Stimulated activated CD8-positive, alpha-beta memory T cell treated with anti-CD3 and anti-CD28 coated beads, Interleukin-15, amount 100 ng/mL, for 48 hours (primary cell): Measurements from ENCODE around the gene HTR6.
"Not testable (repeated sequence)": the region's sequence is repeated elsewhere in the genome, so short reads cannot be mapped to it uniquely, and the experiment has no call there.

Experiments used
- DNase-seq, 2 donors: peaks; one replicate each; pipeline ENCODE4 v3.0.0-alpha.2; 2020; ENCODE audit warnings: low read depth in 2 of 2

The HTR6 gene

DNA sequence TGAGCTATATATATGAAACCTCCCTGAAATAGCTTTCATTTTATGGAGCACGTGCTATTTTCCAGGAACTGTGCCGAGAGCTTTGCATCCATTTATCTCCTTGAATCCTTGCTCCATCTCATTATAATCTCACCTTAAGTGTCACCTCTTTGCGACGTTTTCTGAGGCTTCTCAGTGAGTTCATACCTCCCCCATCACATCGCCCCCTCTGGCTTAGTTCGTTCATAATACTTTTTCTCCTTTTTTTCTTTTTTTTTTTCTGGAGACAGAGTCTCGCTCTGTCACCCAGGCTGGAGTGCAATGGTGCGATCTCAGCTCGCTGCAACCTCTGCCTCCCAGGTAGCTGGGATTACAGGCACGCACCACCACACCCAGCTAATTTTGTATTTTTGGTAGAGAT lies 25.4 kb upstream of the HTR6 start:
- not testable (repeated sequence) for DNase-seq

- DNase-seq, result no peak
Observed at GRCh38 chr1:19639999-19640362, 24.7 kb upstream of the HTR6 start.

GRCh38 chr1:19640363-19641316 lies 24.0 kb upstream of the HTR6 start:
- DNase-seq, result no peak

DNA sequence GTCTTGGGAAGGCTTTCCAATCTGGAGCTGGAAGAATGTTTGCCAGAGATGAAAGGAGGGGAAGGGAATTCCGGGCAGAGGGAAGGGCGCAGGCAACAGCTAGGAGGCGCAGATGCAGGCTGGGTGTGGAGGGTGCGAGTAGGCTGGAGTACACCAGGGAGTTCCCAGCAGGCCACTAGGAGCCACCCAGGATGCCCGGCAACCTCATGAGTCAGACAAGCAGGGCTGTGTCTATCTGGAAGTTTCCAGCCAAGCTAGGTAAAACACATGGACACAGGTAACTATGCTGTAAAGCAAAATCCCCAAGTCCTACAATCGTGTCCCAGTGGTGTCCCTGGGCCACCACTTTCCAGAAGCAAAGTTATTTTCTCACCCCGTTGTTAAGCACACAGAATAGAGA lies 21.6 kb upstream of the HTR6 start:
- DNase-seq, result no peak

- DNase-seq, result peak; percentile 62 to 65
Observed at GRCh38 chr1:19643602-19644394, 20.9 kb upstream of the HTR6 start, which contains the start of gene NBL1. TSS of gene NBL1 (plus strand) at chr1:19644311. CDS start at chr1:19655031, 10,720 bp downstream.

- DNase-seq, result no peak
Observed at GRCh38 chr1:19644395-19644680, 20.3 kb upstream of the HTR6 start.

GRCh38 chr1:19644681-19645410 lies 19.8 kb upstream of the HTR6 start:
- peak in 1 of 2 donors; percentile 46 for DNase-seq

DNA sequence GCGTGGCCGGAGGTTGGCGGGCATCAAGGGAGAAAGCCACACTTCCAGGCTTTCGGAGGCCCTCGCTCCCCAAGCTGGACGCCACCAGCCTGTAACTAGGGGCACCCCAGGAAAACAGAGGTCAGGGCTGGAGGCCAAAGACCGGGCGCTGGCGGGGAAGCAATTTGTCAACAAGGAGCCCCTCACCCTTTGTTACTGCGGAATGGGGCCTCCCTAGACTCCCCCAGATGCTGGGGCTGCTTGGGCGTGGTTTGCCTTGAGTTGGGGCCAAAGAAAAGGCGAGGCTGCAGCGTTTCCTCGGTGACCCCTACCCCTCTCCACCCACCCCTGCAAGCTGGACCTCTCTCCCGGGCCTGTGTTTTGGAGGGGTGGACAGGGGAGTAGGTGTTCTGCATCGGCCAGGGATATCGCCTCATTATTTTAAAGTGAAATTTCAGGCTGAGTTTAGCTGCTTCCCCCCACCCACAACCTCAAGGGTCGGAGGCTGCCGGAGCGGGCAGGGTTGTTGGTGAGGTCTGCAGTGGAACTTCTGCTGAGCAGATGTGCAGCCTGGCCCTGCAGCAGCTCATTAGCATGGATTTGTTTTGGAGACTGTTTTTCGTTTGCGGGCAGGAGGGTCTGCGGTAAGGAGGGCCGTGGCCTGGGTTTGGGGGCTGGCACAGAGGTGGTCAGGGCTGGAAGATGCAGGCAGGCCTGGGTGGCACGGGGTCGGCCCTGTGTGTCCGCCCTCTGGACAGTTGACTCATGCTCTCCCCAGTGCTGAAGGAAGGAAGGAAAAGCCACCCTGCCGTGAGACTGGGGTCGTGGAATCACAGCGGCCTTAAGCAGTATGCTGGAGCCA lies 19.0 kb upstream of the HTR6 start:
- no peak for DNase-seq

DNA sequence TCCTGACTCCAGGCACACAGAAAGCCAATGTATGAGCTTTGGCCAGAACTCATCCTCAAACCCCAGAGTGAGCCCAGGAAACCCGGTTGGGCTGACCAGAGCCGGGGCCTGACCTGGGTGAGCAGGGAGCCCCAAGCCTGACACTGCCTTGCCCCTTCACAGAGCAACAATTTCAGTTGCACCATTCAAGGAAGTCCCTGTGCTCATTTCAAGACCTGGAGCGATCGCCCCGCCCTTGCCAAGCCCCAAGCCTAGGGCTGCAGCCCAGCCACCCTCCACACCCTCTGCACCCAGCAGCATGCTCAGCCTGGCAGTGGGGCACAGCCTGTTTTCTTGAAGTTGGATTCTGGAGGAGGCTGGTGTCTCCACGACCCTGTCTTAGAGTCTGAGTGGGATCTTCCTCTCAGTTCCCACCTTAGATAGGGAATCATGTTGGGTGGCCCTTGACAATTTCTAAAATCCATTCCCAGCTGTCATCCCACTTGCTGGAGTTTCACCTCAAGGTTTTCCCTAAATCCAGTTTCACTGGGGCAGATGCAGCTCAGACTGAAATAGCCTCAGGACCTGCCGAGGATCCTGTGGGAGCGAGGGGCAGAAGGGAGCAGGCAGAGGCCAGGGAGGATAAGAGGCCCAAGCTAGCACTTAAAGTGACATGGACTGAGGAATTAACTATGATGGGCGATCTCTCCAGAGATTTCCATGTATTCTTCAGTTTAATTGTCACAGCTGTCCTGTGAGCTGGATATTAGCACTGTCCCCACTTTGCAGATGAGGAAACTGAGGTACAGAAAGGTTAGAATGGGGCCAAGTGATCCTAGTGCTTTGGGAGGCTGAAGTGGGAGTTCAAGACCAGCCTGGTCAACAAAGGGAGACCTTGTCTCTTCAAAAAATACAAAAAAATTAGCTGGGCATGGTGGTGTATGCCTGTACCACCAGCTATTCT lies 18.0 kb upstream of the HTR6 start:
- DNase-seq, result no peak

GRCh38 chr1:19647643-19648042 lies 17.0 kb upstream of the HTR6 start:
- DNase-seq, result no peak

GRCh38 chr1:19648239-19648638 lies 16.4 kb upstream of the HTR6 start:
- no peak for DNase-seq

DNA sequence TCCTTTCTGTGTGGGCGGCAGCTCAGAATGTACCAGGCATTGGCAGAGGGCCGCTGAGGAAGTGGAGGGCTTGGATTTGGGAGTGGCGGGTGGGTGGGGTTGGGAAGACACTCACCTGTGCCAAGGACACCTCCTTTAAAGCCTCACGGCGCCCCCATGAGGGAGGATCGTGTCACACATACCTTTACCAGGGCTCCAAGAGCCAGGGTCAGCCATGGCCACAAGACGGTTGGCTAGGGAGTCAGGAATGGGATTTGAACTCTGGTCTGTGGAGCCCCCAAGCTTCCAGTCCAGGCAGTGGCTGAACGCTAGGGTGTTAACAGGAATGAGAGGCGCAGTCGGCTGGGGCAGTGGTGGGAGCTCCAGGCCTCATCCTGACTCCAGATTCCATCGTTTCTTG lies 16.0 kb upstream of the HTR6 start:
- no peak for DNase-seq

DNA sequence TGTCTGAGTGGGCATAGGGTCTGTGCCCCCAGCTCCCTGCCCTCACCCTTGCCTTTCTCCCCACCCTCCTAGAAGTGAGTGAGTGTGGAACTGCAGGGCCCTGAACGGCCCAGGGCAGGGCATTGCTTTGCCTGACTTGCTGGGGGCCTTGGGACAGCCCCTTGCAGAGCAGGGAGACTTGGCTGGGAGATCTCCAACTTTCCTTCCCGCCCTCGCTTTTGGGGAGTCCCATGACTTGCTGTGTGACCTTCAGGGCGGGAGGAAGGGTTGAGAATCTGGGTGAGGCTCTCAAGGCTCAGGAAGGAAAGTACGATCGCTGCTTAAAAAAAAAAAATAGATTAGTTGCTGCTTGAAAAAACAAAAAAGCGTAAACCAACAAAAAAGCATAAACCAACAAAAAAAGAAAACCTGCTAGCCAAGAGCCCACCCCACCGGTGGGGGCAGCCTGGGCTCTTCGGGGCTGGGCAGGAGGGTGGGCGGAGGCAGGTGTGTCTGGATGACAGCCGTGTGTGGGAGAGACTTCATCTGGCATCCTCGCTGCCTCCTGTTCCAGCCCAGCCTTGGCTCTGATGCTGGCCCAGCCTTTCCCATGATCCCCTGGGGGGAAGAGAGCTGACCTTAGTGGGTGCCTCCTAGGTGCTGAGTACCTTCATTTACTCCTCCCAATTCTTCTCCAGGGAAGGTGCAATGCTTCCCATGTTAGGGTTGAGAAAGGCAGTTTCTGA lies 14.1 kb upstream of the HTR6 start:
- no peak for DNase-seq

DNA sequence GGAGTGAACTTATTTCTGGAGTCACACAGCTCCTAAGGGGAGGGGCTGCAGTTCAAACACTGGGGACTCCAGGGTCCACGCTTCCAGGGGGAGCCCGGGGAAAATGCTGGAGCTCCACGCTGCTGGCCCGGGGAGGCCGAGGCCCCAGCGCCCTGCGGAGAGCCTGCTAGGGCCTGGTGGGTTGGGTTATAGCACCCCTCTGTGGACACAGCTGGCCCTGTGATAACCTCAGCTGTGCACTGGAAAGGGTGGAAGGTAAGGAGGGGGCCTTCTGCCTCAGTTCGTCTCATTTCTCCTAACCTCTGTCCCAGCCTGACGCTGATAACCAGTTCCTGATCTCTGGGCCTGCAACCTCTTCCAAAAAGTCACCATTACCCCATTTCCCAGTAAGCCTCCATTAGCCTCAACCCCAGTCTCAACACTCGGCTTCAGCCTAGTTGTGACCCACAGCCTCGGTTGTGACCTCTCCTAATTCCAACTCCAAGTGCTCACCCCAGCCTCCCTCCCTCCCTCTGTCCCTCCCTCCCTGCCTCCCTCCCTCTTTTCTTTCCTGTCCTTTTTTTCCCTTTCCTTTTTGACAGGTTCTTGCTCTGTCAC lies 13.4 kb upstream of the HTR6 start:
- no peak for DNase-seq

DNA sequence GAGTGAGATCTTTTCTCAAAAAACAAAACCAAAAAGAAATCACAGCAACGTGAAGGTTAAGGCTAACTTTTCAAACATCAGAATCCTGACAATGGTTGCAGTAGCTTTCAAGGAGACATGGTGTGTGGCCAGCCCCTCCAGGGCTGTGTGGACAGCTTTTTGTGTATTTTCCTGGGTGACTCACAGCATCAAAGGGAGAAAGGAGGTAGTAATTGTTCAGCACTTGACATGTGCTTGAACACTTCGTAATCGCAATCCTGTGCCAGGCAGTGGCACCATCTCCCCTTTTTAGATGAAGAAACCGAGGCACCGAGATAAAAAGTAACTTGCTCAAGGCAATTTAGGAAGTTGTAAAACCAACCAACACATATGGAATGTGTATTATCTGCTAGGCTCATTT lies 10.3 kb upstream of the HTR6 start:
- no peak for DNase-seq

- no peak for DNase-seq
Observed at GRCh38 chr1:19654886-19655717, 9.6 kb upstream of the HTR6 start.

GRCh38 chr1:19655718-19656080 lies 9.0 kb upstream of the HTR6 start:
- no peak for DNase-seq

GRCh38 chr1:19656134-19656779 lies 8.4 kb upstream of the HTR6 start:
- DNase-seq, result no peak
